ENCODE data around the gene TMEM17.
"Not testable (repeated sequence)": the region's sequence is repeated elsewhere in the genome, so short reads cannot be mapped to it uniquely, and the experiment has no call there.

Gene TMEM17

DNA sequence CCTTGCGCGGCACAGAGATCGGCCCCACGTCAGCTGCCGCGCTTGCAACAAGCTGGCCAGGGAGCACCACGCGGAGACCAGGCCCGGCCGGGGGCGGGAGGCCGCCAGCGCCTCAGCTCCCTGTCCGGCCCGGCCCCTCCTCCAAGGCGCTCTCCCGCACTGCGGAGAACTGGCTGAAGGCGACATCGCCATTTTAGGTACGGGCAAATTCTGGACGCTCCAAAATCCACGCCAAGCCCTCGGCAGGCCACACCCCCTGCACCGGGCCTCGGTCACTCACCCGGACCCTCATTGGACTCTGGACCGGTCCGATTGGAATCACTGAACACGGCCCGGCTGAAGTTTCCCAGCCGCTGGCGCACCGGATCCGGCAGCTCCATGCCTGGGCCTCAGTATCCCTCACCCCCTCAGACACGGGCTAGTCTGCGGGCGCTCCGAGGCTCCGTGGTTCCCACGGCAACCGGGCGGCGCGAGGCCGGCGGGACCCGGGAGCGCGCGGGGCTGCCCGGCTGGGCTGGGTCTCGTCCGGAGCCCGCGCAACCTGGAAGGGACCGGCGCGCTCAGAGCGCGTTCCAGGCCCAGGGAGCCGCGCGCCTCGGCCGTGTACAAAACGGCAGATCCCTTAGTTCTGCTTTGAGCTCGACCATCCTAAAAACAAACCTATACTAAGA lies at the start of gene TMEM17:
Gene TMEM17 (minus strand): TSS at position 446 of the 671 bp plus-strand sequence. CDS start 66 bp downstream, at position 380.
- no peak for DNase-seq

- DNase-seq, result no peak
These were observed 48.4 kb upstream of the TMEM17 start for GRCh38 chr2:62554440-62554839.

- no peak for DNase-seq
These were observed 44.5 kb upstream of the TMEM17 start for GRCh38 chr2:62550461-62550860.

- no peak for DNase-seq
These were observed 41.9 kb upstream of the TMEM17 start for GRCh38 chr2:62547854-62548253.

DNA sequence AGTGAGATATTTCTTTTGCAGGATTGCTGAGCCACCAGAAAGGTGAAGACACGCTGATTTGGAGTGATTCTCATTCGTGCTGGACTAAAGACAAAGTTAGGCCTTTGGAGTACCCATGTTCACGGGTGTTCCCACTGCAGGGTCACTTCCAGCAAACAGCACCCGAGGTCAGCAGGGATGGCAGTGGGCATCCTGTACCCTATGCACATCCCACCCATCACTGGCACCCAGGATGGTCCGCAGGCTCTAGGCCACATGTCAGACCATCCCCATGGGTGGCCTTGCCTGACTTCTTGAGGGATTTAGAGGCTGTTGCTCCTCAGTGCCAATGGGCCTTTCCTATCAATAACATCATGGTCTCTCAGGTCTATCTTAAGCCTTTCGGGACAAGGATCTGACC lies 39.3 kb upstream of the TMEM17 start:
- no peak for DNase-seq

DNA sequence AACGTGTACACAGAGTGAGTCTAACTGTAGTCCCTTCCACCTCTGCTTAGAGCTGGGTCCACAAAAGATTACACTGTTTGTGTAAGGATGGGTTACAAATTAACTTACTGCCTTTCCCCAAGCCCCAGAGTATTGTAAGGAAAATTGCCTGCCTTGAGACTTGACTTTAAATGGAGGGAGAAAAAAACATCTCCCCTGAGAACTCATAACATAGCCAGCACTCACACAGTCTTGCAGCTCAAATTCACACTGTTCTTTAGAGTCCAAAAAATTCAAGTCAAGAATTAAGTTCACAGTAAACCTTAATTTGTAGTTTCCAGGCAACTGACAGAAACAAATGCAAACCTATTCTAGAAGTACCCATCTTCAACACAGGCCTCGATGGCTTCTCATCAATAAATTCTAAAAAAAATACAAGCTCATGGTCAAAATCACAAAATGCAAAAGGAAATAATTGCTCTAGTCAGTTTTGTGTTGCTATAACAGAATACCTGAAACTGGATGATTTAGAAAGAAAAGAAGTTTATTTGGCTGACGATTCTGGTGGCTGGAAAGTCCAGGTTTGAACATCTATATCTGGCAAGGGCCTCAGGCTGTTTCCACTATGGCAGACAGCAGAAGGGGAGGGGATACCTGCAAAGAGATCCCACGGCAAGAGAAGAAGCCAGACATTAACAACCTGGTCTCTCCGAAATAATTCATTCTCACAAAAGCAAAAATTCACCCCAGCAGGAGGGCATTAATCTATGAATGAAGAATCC lies 34.6 kb upstream of the TMEM17 start:
- DNase-seq, result no peak

DNA sequence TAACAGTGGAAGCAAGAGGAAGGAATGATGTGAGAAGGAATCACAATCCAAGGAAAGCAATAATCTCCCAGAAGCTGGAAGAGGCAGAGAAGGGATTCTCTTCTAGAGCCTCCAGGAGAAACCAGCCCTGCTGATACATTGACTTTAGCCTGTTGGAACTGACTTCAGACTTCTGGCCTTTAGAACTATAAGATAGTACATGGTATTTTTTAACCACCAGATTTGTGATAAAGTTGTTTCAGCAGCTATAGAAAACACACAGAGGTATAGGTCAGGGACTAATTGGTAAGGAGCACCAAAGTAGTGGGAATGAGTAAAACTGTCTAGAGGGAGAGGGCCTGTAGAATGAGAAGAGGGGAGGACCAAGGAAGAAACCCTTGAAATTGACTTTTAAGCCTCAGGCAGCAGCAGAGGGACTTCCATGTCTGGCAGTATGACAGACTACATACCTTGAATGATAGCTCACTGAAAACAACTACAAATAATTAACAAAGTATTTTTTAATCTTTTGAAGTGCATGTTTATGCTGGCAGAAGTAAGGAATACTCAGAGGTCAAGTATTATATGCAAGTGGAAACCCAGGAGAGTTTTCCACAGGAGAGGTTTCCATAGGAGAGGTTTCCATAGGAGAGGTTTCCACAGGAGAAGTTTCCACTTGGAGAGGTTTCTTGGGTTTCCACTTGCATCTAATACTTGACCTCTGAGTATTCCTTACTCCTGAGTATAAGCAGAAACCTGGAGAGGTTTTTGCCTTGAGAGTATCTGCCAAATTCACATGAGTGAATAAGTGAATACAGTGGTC lies 33.8 kb upstream of the TMEM17 start:
- DNase-seq, result no peak

DNA sequence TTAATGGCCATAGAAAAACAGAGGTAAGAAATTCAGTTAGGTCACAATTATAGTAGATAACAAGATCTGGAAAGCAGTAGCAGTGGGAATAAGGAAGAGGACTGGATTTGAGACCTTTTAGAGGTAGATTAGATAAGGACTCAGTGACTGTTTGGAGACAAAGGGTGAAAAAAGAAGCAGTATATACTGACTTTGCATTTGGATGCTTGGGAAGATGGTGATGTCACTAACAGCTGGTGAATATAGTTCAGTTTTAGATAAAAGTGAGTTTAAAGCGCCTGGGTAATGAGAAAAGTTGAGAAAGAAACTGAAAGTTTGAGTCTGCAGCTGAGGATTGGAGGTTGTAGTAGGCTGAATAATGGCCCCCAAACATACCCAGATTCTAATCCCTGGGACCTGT lies 32.8 kb upstream of the TMEM17 start:
- no peak for DNase-seq

GRCh38 chr2:62537814-62538213 lies 31.8 kb upstream of the TMEM17 start:
- DNase-seq, result no peak

- DNase-seq, result no peak
These were observed 31.0 kb upstream of the TMEM17 start for GRCh38 chr2:62536873-62537547.

GRCh38 chr2:62535521-62535920 lies 29.5 kb upstream of the TMEM17 start:
- not testable (repeated sequence) for DNase-seq

GRCh38 chr2:62531594-62531993 lies 25.6 kb upstream of the TMEM17 start:
- DNase-seq, result no peak

DNA sequence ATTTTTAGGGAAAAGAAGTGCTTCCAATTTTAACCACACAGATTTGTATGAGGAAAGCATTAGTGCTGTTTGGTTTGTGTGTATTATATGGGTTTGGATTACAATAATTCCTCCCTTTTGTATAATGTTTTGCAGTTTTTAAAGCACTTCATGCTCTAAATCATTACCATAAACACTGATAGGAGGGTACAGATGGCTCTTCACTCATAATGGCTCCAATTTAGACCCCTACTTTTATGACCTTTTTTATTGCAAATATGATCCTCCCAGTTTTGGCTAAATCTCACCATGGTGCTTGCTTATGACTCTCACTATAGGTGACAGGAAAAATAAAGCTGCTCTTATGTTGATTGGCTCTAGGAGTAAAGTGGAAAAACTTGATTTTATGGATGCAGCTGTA lies 23.8 kb upstream of the TMEM17 start:
- no peak for DNase-seq

DNA sequence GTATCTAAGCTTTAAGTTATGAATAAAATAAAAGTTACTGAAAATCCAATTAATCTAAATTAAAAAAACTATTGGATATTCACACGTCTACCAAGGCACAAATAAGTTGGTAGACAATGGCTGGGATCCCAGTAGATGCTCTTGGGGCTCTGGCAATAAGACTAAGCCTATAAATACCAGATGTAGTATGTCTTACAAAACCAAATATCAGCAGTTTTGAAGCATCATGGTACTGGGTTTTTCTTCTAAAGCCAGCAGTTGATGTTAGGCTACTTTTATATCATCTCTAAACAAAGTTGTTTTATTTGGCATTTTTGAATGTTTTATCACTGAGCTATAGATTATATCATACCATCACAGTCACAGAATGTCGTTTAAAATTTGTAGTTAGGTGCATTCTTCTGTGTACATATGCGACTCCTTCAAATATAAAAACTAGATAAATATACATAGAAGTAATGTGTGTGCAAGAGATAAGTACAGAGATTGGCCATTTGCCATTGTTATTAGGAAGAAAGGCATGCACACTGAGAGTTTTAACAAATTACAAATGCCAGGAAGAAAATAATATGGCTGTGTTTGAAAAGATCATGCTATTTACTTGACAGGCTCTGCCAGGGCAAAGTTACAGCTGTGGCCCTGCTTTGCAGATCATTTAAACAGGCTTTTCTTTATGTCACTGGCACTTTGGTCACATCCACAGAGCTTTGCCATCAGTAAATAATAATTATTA lies 21.6 kb upstream of the TMEM17 start:
- DNase-seq, result no peak

GRCh38 chr2:62526531-62527381 lies 20.8 kb upstream of the TMEM17 start:
- DNase-seq, result no peak

GRCh38 chr2:62525549-62526269 lies 19.7 kb upstream of the TMEM17 start:
- no peak for DNase-seq

GRCh38 chr2:62524293-62524941 lies 18.4 kb upstream of the TMEM17 start:
- no peak for DNase-seq

GRCh38 chr2:62521061-62521460 lies 15.1 kb upstream of the TMEM17 start:
- DNase-seq, result not testable (repeated sequence)

GRCh38 chr2:62512384-62512783 lies 6.4 kb upstream of the TMEM17 start:
- DNase-seq, result no peak

DNA sequence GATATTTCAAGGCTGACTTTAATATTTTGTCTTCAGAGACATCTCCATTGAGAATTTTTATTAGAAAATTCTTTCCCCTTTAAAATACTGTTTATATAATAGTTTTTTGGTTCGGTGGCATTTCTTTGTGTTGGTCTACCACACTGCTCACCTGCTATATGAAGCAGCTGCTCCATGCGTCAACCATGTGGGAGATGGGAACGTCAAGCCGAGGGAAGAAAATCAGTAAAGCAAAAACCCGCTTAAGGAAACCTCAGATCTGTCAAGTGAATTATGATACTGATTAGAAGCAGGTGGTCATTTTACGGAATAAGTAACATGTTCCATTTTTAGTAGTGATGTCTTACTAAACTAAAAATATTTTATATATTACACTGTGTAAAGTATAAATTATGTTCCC lies 5.6 kb upstream of the TMEM17 start:
- no peak for DNase-seq
